Measurements from ENCODE around the gene TRIM58.

TRIM58 gene

GRCh38 chr1:247854899-247855545, 2.0 kb upstream of the TRIM58 start:
- Histone ChIP-seq H3K4me3 (ENCODE audit: low read depth, low read length) (no peak overlapping the region), H3K27ac (no peak overlapping the region), H3K36me3 (ENCODE audit: control insufficient read depth, insufficient read depth, low read length) (no peaks in the 10 kb centered on the region), H3K27me3 (ENCODE audit: control insufficient read depth, insufficient read depth, low read length) (no peaks in the 10 kb centered on the region), H3K9me3 (ENCODE audit: control insufficient read depth, low read length) (no peaks in the 10 kb centered on the region), H3K4me2 (ENCODE audit: low read length) (no peak overlapping the region), H2AFZ (no peak overlapping the region), H3K79me2 (no peaks in the 10 kb centered on the region), H3K9ac (no peak overlapping the region), H3K4me1 (no peaks in the 10 kb centered on the region)
- TF ChIP-seq, protein P1, sequence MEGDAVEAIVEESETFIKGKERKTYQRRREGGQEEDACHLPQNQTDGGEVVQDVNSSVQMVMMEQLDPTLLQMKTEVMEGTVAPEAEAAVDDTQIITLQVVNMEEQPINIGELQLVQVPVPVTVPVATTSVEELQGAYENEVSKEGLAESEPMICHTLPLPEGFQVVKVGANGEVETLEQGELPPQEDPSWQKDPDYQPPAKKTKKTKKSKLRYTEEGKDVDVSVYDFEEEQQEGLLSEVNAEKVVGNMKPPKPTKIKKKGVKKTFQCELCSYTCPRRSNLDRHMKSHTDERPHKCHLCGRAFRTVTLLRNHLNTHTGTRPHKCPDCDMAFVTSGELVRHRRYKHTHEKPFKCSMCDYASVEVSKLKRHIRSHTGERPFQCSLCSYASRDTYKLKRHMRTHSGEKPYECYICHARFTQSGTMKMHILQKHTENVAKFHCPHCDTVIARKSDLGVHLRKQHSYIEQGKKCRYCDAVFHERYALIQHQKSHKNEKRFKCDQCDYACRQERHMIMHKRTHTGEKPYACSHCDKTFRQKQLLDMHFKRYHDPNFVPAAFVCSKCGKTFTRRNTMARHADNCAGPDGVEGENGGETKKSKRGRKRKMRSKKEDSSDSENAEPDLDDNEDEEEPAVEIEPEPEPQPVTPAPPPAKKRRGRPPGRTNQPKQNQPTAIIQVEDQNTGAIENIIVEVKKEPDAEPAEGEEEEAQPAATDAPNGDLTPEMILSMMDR (IDR thresholded peaks at IDR 0.05) = no peak

- H3K79me2 ChIP-seq = no peaks in the 10 kb centered on the region
- no peak overlapping the region for H3K9ac ChIP-seq
- no peaks in the 10 kb centered on the region for H3K4me1 ChIP-seq
- no peaks in the 10 kb centered on the region for H3K27me3 ChIP-seq (ENCODE audit: control insufficient read depth, insufficient read depth, low read length)
- no peaks in the 10 kb centered on the region for H3K9me3 ChIP-seq (ENCODE audit: control insufficient read depth, low read length)
- TF ChIP-seq, protein P1 (IDR thresholded peaks at IDR 0.05) = no peak
- H3K4me3 ChIP-seq (ENCODE audit: low read depth, low read length) = no peak overlapping the region
- no peak overlapping the region for H2AFZ ChIP-seq
- no peak overlapping the region for H3K4me2 ChIP-seq (ENCODE audit: low read length)
- no peak overlapping the region for H3K27ac ChIP-seq
- H3K36me3 ChIP-seq (ENCODE audit: control insufficient read depth, insufficient read depth, low read length) = no peaks in the 10 kb centered on the region
Measured at GRCh38 chr1:247855911-247856310, 1.1 kb upstream of the TRIM58 start.

DNA sequence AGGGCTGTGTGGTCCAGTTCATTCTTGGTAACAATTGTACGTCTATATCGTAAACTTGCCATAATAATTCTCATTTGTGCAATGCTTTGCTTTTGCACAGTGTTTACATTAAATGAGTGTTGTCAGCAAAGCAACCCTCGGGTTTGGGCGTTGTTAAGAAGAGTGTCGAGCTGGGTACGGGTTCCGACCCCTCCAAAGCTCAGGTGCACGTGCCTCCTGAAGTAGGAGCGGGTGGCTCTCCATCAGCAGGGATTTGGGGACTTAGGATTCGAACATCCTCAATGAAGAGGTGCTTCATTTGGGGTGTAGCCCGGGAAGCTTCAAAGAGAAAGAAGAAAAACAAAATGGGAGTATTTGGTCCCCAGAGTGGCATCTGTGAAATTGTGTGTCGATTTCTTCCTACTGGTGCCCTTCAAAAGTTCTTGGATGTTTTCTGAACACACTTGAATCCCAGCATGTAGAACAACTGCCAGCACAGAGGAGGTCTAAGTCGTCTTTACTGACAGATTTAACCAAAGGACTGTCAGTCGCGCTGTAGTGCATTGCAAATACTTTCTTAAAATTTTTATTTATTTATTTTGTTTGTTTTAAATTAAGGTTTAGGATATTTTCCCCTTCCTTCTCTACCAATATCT, 1.1 kb downstream of the TRIM58 start:
- H3K79me2 ChIP-seq = no peaks in the 10 kb centered on the region
- TF ChIP-seq, protein P1 (IDR thresholded peaks at IDR 0.05) = no peak
- no peak overlapping the region for H3K9ac ChIP-seq
- H3K4me1 ChIP-seq = no peaks in the 10 kb centered on the region
- H3K4me3 ChIP-seq (ENCODE audit: low read depth, low read length) = no peak overlapping the region
- H2AFZ ChIP-seq = no peak overlapping the region
- H3K27me3 ChIP-seq (ENCODE audit: control insufficient read depth, insufficient read depth, low read length) = no peaks in the 10 kb centered on the region
- no peaks in the 10 kb centered on the region for H3K9me3 ChIP-seq (ENCODE audit: control insufficient read depth, low read length)
- H3K4me2 ChIP-seq (ENCODE audit: low read length) = peak overlapping the region; percentile 50
- H3K27ac ChIP-seq = no peak overlapping the region
- no peaks in the 10 kb centered on the region for H3K36me3 ChIP-seq (ENCODE audit: control insufficient read depth, insufficient read depth, low read length)

DNA sequence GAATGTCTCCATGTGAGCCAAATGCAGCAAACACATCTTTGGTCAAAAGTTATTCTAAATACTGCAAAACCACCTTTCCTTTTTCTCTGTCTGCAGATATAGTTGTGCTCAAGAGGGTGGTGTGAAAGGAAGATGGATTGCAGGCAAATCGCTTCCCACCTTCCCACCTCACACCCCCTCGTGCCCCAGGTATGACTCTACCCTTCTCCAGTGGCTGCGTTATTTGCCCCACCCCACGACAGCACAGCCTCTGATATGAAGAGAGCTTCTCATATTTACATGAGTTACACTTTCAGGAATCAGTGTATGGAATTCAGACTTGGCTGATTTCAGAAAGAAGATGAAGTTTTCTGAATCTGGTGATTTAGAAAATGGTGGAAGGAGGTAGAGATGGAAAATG, 5.8 kb downstream of the TRIM58 start:
- no peaks in the 10 kb centered on the region for H3K36me3 ChIP-seq (ENCODE audit: control insufficient read depth, insufficient read depth, low read length)
- no peaks in the 10 kb centered on the region for H3K9me3 ChIP-seq (ENCODE audit: control insufficient read depth, low read length)
- no peaks in the 10 kb centered on the region for H3K4me1 ChIP-seq
- H2AFZ ChIP-seq = no peak overlapping the region
- no peaks in the 10 kb centered on the region for H3K79me2 ChIP-seq
- no peak overlapping the region for H3K9ac ChIP-seq
- no peak overlapping the region for H3K4me2 ChIP-seq (ENCODE audit: low read length)
- TF ChIP-seq, protein P1 (IDR thresholded peaks at IDR 0.05) = no peak
- H3K27ac ChIP-seq = no peak overlapping the region
- H3K27me3 ChIP-seq (ENCODE audit: control insufficient read depth, insufficient read depth, low read length) = no peaks in the 10 kb centered on the region
- no peak overlapping the region for H3K4me3 ChIP-seq (ENCODE audit: low read depth, low read length)

- Histone ChIP-seq H2AFZ (no peak overlapping the region), H3K36me3 (ENCODE audit: control insufficient read depth, insufficient read depth, low read length) (no peaks in the 10 kb centered on the region), H3K9me3 (ENCODE audit: control insufficient read depth, low read length) (no peaks in the 10 kb centered on the region), H3K27ac (no peak overlapping the region), H3K4me1 (no peaks in the 10 kb centered on the region), H3K9ac (no peak overlapping the region), H3K4me3 (ENCODE audit: low read depth, low read length) (no peak overlapping the region), H3K27me3 (ENCODE audit: control insufficient read depth, insufficient read depth, low read length) (no peaks in the 10 kb centered on the region), H3K79me2 (no peaks in the 10 kb centered on the region), H3K4me2 (ENCODE audit: low read length) (no peak overlapping the region)
- TF ChIP-seq, protein P1 (IDR thresholded peaks at IDR 0.05) = no peak
Measured at GRCh38 chr1:247864644-247865043, 7.7 kb downstream of the TRIM58 start.
